H7 (cell line): Measurements from ENCODE around the gene UBAP1. TPM values are rescaled to one million over a fixed set of nuclear protein-coding genes. Genes with fewer than 3 reads are reported as not detected.
"Not testable (repeated sequence)": the region's sequence is repeated elsewhere in the genome, so short reads cannot be mapped to it uniquely, and the experiment has no call there.

Source experiments
- DNase-seq: peaks from one replicate; pipeline ENCODE4 v3.0.0; 2012
- H3K27me3 ChIP-seq: 2 replicates; pipeline ENCODE4 v1.6.0; 2011; ENCODE audit warnings: mild to moderate bottlenecking, low read length; ENCODE audit not compliant: control insufficient read depth, insufficient read depth
- H3K36me3 ChIP-seq: replicated peaks from 2 replicates; pipeline ENCODE4 v1.5.1; 2011; ENCODE audit warnings: low read length; ENCODE audit not compliant: control insufficient read depth, insufficient read depth
- H3K4me3 ChIP-seq: 2 replicates; pipeline ENCODE4 v1.5.1; 2011; ENCODE audit warnings: low read depth, mild to moderate bottlenecking, control low read depth, low read length, moderate library complexity; ENCODE audit not compliant: insufficient read depth
- total RNA-seq: library from RNA; depleted of rRNA; stranded (reverse); fragments of >200 nt; shearing (Covaris generic); gene quantifications from 2 replicates; pipeline ENCODE4 v1.2.3, GENCODE V29; 2014; rRNA removed

Gene UBAP1
- total RNA-seq, 1 experiment from 2014 or later, result 29.0 TPM

GRCh38 chr9:34291423-34291822, 112.6 kb downstream of the UBAP1 start:
- Histone ChIP-seq H3K4me3 (no peak overlapping the region), H3K36me3 (no peaks in the 10 kb centered on the region), H3K27me3 (no peaks in the 10 kb centered on the region)
- no peak for DNase-seq

DNA sequence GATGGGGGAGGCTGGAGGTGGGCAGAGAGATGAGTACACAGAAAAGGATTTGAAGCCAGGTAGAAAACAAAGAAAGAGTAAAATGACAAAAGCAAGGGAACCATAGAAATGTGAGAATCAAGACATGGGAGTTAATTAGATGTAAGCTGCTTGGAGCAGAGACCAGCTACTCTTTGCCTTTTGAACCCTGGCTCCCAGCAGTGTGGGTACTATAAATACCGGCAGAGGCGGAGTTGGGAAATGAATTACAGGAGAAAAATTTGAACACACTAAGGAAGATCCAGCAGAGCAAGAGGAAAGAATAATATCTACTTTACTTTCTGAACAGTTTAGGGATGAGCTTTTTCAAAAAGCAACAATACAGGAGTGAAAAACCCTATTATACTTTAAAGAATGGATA, 113.7 kb downstream of the UBAP1 start:
- DNase-seq, result no peak
- H3K27me3 ChIP-seq, result no peaks in the 10 kb centered on the region

GRCh38 chr9:34301064-34301463, 122.2 kb downstream of the UBAP1 start:
- H3K27me3 ChIP-seq, H3K4me3 ChIP-seq, H3K36me3 ChIP-seq, DNase-seq: not testable (repeated sequence)

More for the DNA sequence above, 113.7 kb downstream of the UBAP1 start:
- Histone ChIP-seq H3K4me3 (no peak overlapping the region), H3K36me3 (no peaks in the 10 kb centered on the region)

Other genes starting within 250 kb of the UBAP1 start
- gene UBAP2, start 130.2 kb upstream of the UBAP1 start, total RNA-seq, result 20.8 and 24.8 TPM in 2 replicates
- 31.1 and 32.5 TPM in 2 replicates for gene DCAF12, start 52.3 kb upstream of the UBAP1 start, total RNA-seq
- gene KIF24, start 150.2 kb downstream of the UBAP1 start, total RNA-seq, result 4.5 and 4.7 TPM in 2 replicates
- gene NUDT2, start 150.5 kb downstream of the UBAP1 start, total RNA-seq, result 28.6 and 32.4 TPM in 2 replicates
- 12.3 and 19.8 TPM in 2 replicates for gene MYORG, start 197.9 kb downstream of the UBAP1 start, total RNA-seq